Endothelial cell of hepatic sinusoid (primary cell): Measurements from ENCODE around the gene ERG.

Experiments
- in situ Hi-C: cut with HindIII; loops from 2 replicates; pipeline ENCODE4 v1.10.0; 2017; ENCODE audit warnings: low sequenced_read_pairs

ERG gene

DNA sequence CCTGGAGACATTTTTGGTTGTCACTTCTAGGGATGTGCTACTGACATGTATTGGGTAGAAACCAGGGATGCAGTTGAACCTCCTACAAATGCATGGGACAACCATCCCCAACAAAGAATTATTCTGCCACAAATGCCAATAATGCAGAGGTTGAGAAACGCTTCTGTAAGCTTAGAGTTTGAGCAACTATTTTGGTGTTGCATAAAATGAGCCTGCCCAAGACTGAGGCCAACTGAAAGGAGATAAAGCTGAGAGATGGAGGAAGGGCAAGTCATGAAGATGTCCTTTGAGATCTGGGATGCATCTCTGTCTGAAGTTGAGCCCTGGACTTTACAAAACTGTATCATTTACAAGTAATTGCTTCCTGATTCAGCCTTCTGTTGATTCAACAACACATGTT, 134.6 kb downstream of the ERG start:
- in situ Hi-C loops = no loop called here

DNA sequence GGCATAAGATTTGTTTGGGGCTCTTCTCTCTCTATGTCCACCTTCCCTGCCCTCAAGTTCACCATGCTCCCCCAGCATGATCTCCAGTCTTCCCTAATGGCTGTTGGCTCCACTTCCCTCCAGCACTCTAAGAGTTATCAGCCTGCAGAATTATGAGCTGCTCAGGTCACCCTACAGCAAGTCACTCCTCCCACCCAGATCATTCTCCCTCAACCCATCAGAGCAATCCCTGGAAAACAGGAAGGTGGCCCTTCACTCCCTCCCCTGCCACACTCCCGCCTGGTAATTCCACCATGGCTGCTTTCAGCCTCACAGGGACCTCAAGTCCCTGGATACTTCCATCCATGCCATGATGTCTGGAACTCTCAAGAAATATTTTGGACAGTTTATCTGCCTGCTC, 137.0 kb downstream of the ERG start:
- in situ Hi-C loops = no loop called here

DNA sequence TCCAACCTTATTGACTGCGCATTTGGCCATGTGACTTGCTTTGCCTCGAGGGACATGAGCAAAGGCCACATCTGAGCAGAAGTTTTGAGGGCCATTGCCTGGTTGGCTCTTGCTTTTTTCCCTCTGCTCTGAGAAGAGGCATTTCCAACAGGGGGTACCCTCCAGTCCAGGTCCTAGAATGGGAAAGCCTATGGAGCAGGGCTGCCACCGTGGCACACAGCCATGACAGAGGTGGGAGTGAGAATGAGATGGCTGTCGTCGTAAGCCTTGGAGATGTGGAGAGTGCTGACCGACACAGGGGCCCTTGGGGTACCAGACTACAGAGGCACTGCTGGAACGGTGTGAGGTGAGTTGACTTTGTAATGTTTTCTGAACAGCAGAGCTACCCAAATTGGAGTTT, 138.4 kb downstream of the ERG start:
- in situ Hi-C loops = loop anchor here (5.0 kb wide), 2 partner anchors 53 to 138 kb away; no protein-coding TSS in a partner anchor

DNA sequence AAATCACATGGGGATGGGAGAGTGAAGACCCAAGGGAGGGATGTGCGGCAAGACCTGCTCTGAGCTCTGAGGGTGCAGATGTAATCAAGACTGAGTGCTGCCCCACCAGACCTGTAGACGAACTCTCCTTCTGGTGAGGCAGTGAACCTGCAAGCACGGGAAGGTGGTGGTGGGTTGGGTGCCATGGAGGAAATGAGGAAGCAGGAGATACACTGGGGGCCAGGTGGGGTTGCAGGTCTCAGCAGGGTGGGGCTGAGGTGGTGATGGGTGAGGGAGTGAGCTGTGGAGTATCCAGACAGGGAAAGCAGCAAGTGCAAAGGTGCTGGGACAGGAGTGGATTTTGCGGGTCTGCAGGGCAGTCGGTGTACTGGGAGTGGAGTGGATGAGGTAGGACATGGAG, 139.2 kb downstream of the ERG start:
- in situ Hi-C loops = loop anchor here (5.0 kb wide), 2 partner anchors 52 to 137 kb away; no protein-coding TSS in a partner anchor

- in situ Hi-C loops = loop anchor here (5.0 kb wide), 2 partner anchors 51 to 136 kb away; no protein-coding TSS in a partner anchor
These were observed 139.6 kb downstream of the ERG start for GRCh38 chr21:38358666-38359065.

DNA sequence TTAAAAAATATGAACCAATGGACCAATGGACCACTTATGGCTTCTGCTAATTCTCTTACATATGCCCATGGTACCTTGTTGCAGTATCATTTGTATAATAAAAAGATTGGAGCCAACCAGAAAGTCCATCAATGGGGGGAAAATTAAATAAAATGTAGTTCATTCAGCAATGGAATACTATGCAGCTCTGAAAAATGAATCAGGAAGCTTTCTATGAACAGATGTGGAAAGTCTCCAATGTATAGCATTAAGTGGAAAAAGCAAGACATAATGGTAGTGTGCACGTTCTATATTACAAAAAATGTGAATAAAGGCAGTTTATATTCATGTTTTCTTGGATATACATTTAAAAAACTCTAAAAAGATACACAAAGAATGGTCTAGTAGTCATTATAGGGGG, 140.2 kb downstream of the ERG start:
- in situ Hi-C loops = loop anchor here (5.0 kb wide), 2 partner anchors 51 to 136 kb away; no protein-coding TSS in a partner anchor

- in situ Hi-C loops = loop anchor here (5.0 kb wide), 2 partner anchors 50 to 135 kb away; no protein-coding TSS in a partner anchor
These were observed 141.2 kb downstream of the ERG start for GRCh38 chr21:38356883-38357625.

DNA sequence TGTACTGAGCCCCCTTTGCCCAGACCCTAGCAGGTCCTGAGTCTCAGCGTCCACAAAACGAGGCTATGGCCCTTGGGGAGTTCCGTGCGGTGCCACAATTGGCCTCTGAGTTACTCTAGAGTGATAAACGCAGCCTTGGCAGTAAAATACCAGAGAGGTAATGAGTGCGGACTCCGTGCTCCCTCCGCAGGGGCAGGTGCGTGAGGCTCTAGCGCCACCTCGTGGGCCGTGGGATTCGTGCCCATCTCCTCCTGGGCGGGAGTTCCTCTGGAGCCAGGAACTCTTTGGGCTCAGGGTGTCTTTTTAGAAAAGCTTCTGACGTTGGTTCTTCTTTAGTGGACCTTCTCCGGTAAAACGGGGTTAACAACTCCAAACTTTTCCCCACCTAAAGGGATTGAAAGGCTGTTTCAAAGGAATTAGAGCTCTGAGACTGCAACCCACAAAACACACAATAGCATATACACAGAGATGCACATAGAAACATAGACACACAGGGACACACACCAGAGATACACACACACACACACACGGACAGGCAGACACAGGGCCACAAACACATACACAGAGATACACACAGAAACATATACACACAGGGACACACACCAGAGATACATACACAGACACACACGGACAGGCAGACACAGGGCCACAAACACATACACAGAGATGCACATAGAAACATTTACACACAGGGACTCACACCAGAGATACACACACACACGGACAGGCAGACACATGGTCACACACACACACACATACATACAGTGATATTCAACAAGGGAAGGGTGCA, 142.1 kb downstream of the ERG start:
- in situ Hi-C loops = loop anchor here (5.0 kb wide), 2 partner anchors 49 to 134 kb away; no protein-coding TSS in a partner anchor

GRCh38 chr21:38355353-38355752, 142.9 kb downstream of the ERG start:
- in situ Hi-C loops = loop anchor here (5.0 kb wide), 2 partner anchors 48 to 133 kb away; no protein-coding TSS in a partner anchor

DNA sequence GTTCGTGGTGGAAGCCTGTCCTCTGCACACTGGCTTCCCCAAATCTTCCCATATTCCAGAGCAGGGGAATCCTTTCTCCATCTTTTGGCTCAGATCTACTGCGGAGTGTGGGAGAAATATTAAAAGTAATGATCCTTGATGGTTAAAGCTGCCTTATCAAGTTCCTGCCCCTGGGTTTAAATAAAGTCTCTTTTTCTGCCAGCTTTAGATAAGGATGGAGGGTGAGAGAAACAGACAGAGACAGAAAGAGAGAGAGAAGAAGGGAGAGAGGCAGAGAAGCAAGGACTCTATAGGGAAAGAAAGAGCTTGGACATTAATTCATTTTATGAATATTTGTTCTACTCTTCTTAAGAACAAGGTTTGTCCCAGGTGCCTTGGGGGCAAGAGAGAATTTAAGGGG, 143.5 kb downstream of the ERG start:
- in situ Hi-C loops = loop anchor here (5.0 kb wide), 3 partner anchors 47 to 182 kb away; no protein-coding TSS in a partner anchor

- in situ Hi-C loops = loop anchor here (5.0 kb wide), 1 partner anchor 182 kb away; no protein-coding TSS in a partner anchor
These were observed 144.0 kb downstream of the ERG start for GRCh38 chr21:38354231-38354630.

- in situ Hi-C loops = loop anchor here (5.0 kb wide), 1 partner anchor 180 kb away; no protein-coding TSS in a partner anchor
These were observed 145.6 kb downstream of the ERG start for GRCh38 chr21:38352536-38353219.

DNA sequence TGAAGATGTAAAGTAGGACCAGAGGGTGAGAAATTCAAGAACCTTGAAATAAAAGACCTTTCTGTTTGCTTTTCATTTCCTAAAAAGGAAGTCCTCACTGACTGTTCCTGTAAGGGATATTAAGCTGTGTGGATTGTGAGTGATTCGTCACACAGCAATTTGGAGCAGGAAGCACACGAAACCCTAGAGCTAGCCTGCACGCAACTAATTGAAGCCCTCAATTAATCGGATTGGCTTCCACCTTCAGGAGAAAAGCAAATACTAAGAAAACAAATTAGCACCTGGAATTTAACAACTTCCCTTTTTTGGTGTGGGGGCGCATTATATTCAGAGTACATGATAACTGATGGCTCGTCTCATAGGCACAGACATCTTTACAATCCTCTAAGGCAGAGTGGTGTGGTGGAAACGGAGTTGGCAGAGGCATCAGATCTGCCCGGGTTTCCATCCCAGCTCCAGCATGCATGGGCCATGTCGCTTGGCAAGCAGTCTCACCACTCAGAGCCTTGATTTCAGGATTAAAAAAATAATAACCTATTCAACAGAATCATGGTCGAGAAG, 146.2 kb downstream of the ERG start:
- in situ Hi-C loops = loop anchor here (5.0 kb wide), 1 partner anchor 180 kb away; no protein-coding TSS in a partner anchor

- in situ Hi-C loops = loop anchor here (5.0 kb wide), 1 partner anchor 179 kb away; no protein-coding TSS in a partner anchor
These were observed 146.9 kb downstream of the ERG start for GRCh38 chr21:38351176-38351959.

DNA sequence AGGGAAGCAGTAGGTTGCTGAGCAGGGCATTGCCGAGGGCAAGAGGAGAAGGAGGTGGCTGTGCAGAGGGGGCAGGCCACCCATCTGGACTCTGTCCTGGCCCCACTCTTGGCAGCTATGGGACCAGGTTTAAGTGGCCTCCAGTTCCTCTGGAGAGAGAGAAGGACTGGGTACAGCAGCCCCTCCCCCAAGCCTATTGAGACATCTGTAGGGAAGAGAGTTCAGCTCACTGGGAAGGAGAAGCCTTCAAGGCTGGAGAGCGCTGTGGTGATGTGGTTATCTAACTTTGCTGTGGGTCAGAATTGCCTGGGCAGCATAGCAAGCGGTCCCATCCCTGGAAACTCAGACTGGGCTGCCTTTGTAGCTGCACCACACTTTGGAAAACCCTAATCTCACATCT, 147.6 kb downstream of the ERG start:
- in situ Hi-C loops = loop anchor here (5.0 kb wide), 1 partner anchor 178 kb away; no protein-coding TSS in a partner anchor

- in situ Hi-C loops = loop anchor here (5.0 to 25.0 kb wide), 2 partner anchors 178 to 613 kb away; no protein-coding TSS in a partner anchor
These were observed 148.3 kb downstream of the ERG start for GRCh38 chr21:38349977-38350376.

GRCh38 chr21:38349111-38349746, 149.0 kb downstream of the ERG start:
- in situ Hi-C loops = loop anchor here (25.0 kb wide), 1 partner anchor 612 kb away; no protein-coding TSS in a partner anchor

DNA sequence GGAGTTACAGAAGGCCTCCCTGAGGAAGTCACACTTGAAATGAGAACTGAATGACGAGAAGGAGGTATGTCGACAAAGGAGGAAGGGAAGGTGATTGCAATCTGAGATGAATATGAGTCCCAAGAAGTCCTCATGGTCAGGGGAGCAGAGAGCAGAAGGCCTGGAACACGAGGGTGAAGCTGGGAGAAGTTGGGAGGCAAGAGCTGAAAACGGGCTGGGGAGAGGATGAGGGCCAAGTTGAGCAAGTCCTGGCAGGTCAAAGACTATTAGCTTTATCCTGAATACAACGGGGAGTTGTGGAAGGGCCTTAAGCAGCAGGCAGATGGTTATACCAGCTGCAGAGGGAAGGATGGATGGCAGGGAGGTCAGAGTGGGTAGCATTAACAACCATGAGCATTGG, 152.0 kb downstream of the ERG start:
- in situ Hi-C loops = loop anchor here (25.0 kb wide), 1 partner anchor 609 kb away; no protein-coding TSS in a partner anchor

DNA sequence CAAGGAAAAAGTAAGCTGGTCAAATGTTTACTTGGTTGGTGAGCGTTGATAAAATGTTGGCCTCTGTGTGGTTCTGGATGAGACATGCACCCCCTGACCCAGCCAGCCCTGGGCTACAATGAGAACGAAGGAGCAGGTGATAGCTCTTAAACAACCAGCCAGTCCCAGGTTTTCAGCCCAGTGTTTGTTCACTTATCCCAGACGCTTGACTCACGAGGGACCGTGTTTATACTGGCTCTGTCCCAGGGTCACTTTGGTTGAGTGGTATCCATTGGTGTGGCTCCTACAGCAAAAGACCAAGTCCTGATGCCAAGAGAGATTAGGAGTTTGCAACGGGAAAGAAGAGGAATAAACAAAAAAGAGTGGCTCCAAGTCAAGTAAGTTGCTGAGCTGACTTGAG, 154.6 kb downstream of the ERG start:
- in situ Hi-C loops = loop anchor here (25.0 kb wide), 1 partner anchor 606 kb away; no protein-coding TSS in a partner anchor
